HG03108 (cell line): Measurements from ENCODE around the gene OR10A6.

ENCODE experiments used
- ATAC-seq: cut with Tn5 transposase; IDR thresholded peaks from one replicate; pipeline ENCODE4 v1.9.1; 2021; ENCODE audit warnings: moderate library complexity; ENCODE audit not compliant: unreplicated experiment

OR10A6 gene

DNA sequence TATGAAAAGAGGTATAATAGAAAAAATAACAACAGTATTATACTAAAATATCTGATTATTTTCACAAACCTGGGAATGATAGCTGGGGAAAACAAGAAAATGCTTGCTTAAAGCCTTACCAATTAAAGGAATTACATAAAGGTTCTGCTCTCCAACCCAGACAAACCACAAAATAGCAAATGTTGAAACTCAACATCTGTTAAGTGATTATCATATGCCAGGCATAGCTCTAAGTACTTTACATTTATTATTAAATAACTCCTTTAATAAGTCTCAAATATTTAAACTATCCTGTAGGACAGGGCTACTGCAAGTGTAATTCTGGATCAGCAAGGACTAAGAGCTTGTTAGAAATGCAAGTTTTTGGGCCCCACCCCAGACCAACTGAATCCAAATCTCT, 20.1 kb downstream of the OR10A6 start:
- no peak for ATAC-seq

DNA sequence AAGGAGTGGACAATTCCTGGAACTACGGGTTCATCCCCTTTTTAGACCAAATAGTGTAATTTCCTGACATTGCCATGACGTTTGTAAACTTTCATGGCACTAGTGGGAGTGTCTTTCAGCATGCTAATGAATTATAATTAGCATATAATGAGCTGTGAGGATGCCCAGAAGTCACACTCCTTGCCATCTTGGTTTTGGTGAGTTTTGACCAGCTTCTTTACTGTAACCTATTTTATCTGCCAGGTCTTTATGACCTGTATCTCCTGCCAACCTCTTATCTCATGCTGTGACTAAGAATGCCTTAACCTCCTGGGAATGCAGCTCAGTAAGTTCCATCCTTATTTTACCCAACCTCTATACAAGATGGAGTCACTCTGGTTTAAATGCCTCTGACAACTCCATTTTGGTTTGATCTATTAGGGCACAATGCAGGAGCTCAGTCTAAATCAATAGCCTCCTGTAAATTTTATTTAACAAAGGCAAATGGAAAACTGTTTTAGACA, 20.7 kb downstream of the OR10A6 start:
- no peak for ATAC-seq

DNA sequence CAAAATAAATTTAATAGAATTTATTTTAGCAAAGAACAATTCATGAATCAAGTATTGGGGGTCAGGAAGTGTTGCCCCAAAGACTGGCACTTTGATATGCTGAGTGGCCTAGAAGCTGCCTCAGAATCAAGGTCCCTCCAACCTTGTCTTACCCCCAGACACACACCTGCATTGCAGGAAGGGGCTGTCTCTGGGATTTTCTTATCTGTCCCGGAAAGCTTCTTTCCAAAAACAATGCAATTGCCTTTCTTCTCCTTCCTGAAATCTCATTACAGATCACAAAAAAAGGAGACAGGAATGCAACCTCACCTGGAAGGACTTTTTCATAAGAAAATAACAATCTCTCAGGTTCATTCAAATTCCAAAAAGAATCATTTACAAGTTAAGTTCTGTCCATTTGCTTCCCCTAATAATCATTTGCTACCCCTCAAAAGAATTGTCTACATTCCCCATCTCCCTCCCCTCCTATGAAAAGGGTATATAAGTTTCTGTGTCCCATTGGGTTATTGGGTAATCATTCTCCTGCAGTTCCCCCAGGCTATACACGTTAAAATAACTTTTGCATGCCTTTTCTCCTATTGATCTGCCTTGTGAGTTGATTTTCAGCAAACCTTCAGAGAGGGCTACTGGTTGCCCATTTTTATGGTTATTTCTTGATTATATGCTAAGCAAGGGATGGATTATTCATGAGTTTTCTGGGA, 21.3 kb downstream of the OR10A6 start:
- ATAC-seq: no peak

DNA sequence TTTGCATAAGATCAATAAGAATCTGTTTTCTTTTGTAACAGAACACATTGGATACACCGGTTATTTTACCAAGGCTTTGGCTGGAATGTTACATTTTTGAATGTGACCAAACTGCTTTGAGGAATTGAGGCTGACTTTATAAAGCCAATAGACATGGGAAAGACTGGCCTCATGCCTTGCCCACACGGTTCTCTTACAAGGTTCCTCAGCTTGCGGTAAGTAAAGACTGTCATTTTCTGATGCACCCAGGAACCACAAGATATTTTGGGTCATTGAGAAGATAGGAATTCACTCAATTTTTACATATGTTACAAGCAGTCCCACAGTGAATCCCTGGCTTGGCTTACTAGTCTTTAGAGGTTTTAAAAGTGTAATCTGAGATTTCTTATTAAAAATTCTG, 23.9 kb downstream of the OR10A6 start:
- no peak for ATAC-seq

DNA sequence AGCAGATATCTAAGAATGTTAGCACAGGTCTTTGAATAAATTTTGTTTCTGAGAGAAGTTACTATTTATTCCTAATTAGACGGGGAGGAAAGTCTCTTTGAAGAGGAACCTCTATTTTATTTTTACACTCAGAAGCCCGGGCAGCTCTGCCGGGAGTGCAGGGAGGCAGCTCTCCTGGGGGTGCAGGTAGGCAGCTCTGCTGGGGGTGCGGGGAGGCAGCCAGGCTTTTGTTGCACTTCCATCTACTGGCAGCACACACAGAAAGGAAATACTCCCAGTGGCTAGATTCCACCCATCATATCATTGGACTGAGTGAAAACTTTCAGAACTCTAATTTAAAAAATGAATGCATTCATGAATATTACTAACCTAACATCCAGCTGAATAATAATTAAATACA, 24.6 kb downstream of the OR10A6 start:
- ATAC-seq: no peak

DNA sequence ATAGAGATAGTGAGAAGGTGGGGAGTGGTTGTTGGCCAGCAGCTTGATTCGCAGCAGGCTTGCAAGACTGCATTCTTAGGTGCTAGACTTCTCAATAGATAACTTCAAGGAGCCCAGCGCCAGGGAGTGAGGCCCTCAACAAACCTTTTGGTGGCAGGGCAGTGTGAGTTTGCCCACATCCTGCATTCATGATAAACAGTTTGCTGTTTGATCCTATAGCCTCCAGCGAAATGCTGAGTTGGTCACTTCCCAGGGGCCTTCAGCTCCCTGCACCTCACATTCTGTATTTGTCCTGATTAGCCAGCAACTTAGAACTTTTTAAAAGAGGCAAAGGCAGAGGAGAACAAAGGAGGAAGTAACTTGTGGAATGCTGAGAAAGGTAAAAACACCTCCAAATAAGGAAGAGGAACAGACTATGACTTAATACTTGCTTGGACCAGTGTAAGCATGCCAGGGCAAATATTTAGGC, 25.1 kb downstream of the OR10A6 start:
- no peak for ATAC-seq

DNA sequence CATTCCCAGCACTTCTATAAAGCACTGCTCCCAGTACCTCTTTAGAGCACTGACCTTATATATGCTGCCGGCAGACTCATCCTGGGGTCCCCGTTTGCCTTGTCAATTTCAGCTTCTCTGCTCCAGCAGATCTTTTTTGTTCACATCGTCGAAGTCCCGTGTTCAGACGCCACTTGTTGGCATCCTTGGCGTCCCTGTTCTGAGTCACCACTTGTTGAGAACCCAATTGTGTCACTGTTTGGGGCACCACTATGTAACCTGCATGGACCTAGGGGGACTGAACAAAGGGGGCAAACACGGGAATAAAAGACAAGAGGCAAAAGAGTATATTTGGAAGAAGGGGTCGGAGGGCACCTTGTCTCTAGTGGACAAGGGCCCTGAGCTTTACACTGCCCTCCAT, 25.5 kb downstream of the OR10A6 start:
- ATAC-seq: no peak

DNA sequence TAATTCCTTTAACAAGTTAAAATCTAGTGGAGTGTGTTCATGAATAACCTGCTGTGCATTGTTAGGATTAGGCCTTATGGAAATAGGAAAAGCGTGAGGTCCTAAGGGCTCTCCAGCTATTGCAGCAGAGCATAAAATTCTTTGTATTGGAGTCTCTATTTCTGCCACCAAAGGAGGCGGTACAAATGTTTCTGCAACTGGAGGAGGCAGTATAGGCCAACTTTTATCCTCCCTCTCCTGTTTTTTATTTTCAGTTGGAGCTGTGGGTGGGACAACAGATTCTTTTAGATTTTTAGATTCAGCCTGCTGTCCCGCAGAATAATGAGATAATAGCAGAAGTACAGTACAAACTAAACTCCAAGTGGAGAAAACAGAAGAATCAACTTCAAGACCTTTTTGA, 26.2 kb downstream of the OR10A6 start:
- ATAC-seq: no peak

DNA sequence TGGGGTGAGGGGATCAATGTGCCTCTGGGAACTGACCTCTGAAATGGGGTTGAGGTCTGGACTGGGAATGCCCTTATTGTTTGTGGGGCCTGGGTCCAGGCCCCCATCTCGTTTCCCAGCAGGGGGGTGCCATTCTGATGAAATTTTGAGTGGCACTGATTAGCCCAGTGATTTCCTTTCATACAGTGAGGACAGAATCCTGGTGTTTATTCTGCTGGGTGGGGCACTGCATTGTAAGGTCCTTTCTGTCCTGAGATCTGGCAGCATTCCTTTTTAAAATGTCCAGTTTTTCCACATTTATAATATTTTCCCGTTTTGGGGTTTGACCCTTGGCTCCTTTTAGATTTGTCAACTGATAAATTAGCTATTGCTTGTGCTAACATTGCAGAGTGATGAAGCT, 27.1 kb downstream of the OR10A6 start:
- ATAC-seq: no peak

DNA sequence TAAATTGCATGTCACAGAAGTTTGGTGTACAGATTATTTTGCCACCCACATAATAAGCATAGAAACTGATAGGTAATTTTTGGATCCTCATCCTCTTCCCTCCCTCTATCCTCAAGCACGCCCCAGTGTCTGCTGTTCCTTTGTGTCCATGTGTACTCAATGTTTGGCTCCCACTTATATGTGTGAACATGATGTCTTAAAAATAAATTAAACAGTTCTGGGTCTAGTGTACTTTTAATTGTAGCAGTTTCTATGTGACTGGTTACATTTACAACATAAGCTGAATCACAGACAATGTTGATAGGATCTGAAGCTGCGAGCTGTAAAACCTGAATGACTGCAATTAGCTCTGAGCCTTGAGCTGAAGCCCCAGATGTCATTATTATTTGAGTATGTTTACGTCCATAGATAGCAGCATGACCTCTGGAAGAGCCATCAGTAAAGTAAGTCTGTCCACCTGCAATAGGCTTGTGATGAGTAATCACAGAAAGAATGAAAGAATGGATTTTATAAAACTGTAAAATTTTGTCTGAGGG, 29.7 kb downstream of the OR10A6 start:
- ATAC-seq: no peak

DNA sequence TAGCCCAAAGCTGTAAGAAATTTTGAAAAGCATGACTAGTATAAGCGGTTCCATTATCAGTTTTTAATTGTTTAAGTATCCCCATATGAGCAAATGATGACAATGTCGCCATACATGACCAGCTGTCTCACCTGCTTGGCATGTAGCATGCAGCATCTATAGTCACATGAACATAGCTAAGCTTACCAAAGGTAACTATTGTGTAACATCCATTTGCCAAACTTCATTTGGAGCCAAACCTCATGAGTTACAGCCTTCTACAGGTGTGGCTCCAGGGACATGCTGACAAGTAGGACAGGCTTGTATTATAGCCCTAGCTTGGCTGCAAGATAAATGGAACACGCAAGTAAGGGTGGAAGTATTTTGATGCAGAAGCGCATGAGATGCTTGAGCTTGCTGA, 30.4 kb downstream of the OR10A6 start:
- no peak for ATAC-seq

DNA sequence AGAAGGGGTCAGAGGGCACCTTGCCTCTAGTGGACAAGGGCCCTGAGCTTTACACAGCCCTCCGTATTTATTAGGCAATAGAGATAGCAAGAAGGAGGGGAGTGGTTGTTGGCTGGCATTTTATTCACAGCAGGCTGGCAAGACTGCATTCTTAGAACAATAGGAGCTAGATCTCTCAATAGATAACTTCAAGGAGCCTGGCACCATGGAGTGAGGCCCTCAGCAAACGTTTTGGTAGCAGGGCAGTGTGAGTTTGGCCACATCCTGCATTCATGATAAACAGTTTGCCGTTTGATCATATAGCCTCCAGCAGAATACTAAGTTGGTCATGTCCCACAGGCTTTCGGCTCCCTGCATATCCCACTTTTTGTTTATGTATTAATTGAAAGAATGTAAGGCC, 31.6 kb downstream of the OR10A6 start:
- no peak for ATAC-seq

DNA sequence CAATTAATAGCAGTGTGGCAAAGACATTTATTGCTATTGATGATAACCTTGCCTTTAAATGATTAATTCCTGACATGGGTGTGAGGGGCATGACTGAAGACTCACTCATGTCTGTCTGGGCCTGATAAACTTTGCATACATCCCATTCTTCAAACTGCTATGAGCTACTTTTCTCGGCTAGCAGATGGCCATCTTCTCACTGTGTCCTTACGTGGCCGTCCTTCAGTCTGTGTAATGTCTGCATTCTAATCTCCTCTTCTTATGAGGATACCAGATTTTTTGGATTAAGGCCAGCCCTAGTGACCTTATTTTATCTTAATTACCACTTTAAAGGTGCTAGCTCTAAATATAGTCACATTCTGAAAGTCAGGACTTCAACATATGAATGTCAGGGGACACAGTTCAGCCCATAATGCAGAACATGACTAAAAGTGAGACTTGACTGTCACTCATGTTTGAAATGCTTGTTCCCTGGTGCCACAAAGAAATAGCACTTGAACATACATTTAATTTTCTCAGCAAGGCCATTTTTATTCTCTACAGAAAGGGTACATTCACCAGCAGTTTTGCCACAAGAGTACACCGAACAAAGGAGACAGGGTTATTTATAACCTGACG, 32.3 kb downstream of the OR10A6 start:
- no peak for ATAC-seq

DNA sequence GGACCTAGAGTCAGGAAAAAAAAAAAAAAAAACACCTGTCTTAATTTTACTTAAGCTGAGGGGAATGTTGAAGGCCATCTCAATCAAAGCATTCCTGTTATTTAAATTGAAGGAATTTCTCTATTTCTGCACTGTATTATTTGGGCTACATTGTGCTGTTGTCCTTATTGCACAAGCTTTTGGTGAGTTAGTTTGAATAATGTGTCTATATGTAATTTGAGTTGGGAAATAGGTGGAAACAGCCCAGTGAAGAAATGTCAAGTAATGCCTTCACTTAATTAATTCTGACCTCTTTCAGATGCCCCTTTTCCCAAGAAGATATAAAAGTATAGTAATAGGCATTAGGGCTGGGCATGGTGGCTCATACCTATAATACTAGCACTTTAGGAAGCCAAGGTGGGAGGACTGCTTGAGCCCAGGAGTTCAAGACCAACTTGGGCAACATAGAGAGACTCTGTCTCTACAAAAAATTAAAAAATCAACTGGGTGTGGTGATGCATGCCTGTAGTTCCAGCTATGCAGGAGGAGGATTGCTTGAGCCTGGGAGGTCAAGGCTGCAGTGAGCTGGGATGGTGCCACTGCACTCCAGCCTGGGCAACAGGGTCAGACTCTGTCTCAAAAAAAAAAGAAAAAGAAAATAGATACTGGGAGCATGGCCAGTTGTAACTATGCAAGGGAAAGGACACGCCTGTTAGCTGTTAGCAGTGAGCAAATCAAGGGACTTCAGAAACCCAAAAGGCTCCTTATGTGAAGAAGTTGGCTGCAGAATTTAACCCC, 34.9 kb downstream of the OR10A6 start:
- ATAC-seq: no peak

DNA sequence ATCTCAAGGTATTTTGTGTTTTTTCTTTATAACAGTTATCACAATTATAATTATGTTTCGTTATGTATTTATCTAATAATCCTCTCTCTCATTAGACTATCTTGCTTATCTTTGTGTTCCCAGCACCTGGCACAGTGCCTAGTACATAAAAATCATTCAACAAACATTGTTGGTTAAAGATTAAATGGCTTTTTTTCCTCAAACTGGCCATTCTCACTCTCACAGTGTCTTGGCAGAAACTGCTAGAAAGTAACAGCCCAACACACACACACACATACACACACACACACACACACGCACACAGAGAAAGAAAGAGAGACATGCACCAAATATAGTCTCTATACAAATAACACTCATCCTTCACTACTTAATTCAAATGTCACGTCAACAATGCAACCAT, 36.8 kb downstream of the OR10A6 start:
- ATAC-seq: no peak

DNA sequence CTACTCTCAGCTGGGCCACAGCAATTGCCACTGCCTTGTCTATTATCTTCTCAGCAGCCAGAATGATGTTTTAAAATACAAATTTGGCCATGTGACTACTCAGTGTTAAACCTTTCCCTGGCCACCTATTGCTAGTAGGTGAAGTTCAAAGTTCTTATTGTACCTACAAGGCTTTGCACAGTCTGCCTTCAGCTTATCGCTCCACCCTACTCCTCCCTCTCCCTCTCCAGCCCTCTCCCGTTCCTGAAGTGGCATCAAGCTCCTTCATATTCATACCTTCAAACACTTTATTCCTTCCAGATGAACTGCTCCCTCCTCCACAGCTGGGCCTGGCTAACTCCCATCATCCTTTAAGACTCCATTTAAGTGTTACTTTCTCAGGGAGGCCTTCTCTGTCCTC, 37.3 kb downstream of the OR10A6 start:
- no peak for ATAC-seq

DNA sequence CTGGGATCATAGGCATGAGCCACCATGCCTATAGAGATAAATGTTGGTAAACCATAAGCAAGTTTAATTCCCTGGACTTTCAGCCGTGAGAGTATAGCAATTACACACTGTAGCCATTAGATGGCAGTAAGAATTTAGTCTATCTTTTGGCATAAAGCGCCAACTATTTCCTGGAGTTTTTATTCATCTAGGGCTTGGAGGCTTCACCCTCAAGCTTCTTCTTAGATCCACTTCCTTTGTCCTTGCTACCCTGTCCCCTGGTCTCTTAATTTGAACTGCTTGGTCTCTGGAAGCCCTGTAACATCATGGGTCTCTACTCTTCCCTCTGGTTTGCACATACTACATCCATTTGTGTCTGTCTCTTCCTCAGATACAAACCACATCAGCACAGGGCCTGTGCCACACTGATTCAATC, 38.2 kb downstream of the OR10A6 start:
- peak; percentile 41 for ATAC-seq

DNA sequence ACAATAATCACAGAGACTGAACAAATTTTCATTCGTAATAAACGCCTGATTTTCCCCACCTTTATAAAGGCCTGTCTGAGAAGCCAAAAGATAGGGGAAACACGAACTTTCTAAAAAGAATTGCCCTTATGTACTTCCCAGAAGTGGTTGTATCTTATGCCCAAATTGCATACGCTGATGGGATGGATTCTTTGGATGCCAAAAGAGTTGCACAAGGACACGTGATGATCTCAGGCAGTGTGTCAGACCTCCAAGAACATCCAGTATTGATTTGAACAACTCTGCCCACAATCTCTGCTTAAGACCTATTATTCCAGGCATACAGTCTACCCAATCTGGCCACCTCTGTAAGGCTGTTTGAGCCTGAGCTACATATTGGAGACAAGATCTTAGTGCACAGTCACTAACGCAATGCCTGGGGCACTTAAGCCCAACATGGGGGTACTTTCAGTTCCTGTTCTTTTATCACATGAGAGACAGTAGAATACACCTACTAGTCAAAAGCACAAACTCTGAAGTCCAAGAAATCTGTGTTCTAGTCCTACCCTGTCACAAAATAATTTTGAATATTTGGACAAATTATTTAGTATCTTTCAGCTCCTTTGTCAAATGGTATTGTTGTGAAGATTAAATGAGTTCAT, 38.9 kb downstream of the OR10A6 start:
- ATAC-seq: no peak

DNA sequence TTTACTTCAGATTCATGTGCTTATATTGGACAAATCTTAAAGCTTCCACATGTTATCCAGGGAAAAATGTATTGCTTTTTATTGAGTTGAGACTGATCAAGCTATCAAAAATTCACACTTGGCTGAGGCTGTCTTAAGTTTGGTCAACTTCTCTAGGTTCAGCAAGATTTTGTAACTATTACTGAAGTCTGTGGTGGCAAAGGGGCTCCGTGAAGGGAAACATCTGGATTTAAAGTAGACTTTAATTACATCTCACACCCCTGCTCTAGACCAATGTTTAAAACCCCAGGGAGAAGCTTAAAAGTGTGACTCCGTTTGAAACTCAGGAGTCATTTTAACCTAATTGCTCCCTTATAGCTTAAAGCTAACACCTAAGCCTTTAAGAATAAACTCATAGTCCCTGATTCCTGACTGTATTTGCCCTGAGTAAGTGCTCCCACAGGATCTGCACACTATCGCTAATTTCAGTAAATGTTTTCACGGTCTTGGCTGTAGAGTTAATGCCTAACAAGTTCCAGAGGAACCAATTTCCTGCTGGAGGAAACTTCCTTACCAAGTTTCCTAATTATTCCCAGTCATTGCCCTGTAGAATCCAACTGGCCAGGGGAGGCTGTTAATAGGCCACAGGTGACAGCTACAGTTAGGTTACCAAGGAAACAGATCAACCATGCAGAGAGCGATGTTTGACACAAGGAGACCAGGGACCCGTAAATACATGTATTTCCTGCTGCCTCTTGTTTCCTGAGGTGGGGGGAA, 40.5 kb downstream of the OR10A6 start:
- peak; percentile 41 for ATAC-seq

DNA sequence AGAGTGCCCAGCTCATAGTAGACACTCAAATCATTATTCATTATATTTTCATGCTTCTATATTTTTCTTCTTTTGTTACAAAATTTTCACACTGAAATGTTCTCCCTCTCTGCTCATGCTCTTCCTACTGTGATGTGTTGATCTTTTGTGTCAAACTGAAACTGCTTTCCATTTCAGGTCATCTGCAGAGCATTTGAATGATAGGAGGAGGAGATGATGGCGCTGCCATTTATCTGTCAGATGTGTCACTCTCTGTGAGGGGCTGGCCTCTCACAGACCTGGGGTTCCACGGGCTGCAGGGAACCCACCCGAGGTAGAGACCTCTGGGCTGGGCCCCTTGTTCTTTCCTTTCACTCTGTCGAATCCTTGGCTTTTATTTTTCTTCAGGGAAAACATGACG, 41.1 kb downstream of the OR10A6 start:
- ATAC-seq: no peak
